H9 (cell line): Measurements from ENCODE around the gene FGF16. TPM values are rescaled to one million over a fixed set of nuclear protein-coding genes. Genes with fewer than 3 reads are reported as not detected.

ENCODE experiments used
- DNase-seq: peaks from one replicate; pipeline ENCODE4 v3.0.0-alpha.2; 2017
- H2AFZ ChIP-seq: one replicate; pipeline ENCODE4 v1.6.1; 2013; ENCODE audit warnings: mild to moderate bottlenecking, low read length, control low read depth, moderate library complexity
- H2AK5ac ChIP-seq: 2 replicates; pipeline ENCODE4 v1.6.1; 2013; ENCODE audit warnings: low read length, control low read depth, mixed read lengths; ENCODE audit not compliant: insufficient read length
- H2BK120ac ChIP-seq: one replicate; pipeline ENCODE4 v1.6.1; 2013; ENCODE audit warnings: low read depth, mild to moderate bottlenecking, low read length, control low read depth, inconsistent platforms; ENCODE audit not compliant: poor library complexity, severe bottlenecking
- H2BK12ac ChIP-seq: 2 replicates; pipeline ENCODE4 v1.6.1; 2013; ENCODE audit warnings: low read length, control low read depth, mixed read lengths, low read depth; ENCODE audit not compliant: insufficient read length
- H2BK15ac ChIP-seq: 2 replicates; pipeline ENCODE4 v1.6.1; 2013; ENCODE audit warnings: low read depth, low read length, control low read depth
- H2BK20ac ChIP-seq: one replicate; pipeline ENCODE4 v1.6.1; 2013; ENCODE audit warnings: low read depth, mild to moderate bottlenecking, low read length, control low read depth, inconsistent platforms; ENCODE audit not compliant: poor library complexity, severe bottlenecking
- H2BK5ac ChIP-seq: 2 replicates; pipeline ENCODE4 v1.6.1; 2013; ENCODE audit warnings: low read length, control low read depth, mixed read lengths; ENCODE audit not compliant: insufficient read length
- H3K14ac ChIP-seq: 2 replicates; pipeline ENCODE4 v1.6.1; 2013; ENCODE audit warnings: low read length, control low read depth; ENCODE audit not compliant: insufficient read depth
- H3K18ac ChIP-seq: 2 replicates; pipeline ENCODE4 v1.6.1; 2013; ENCODE audit warnings: low read depth, mild to moderate bottlenecking, mixed read lengths, low read length, control low read depth; ENCODE audit not compliant: insufficient read length
- H3K23ac ChIP-seq: 2 replicates; pipeline ENCODE4 v1.6.1; 2013; ENCODE audit warnings: low read length, control low read depth, mixed read lengths, low read depth; ENCODE audit not compliant: insufficient read length
- H3K23me2 ChIP-seq: 2 replicates; pipeline ENCODE4 v1.6.1; 2013; ENCODE audit warnings: low read depth, mild to moderate bottlenecking, mixed read lengths, low read length, control low read depth; ENCODE audit not compliant: insufficient read length, poor library complexity, severe bottlenecking
- H3K27ac ChIP-seq: 2 replicates; pipeline ENCODE4 v1.5.1; 2013; ENCODE audit warnings: low read length, control low read depth, mixed read lengths, low read depth; ENCODE audit not compliant: insufficient read length
- H3K27me3 ChIP-seq: 2 replicates; pipeline ENCODE4 v1.6.1; 2013; ENCODE audit warnings: low read length, control low read depth, inconsistent platforms; ENCODE audit not compliant: insufficient read depth
- H3K4ac ChIP-seq: 2 replicates; pipeline ENCODE4 v1.6.1; 2013; ENCODE audit warnings: low read depth, mild to moderate bottlenecking, control low read depth, inconsistent platforms, low read length, moderate library complexity
- H3K4me1 ChIP-seq: 2 replicates; pipeline ENCODE4 v1.6.1; 2013; ENCODE audit warnings: low read length, control low read depth, inconsistent platforms; ENCODE audit not compliant: insufficient read depth
- H3K4me2 ChIP-seq: 2 replicates; pipeline ENCODE4 v1.6.1; 2013; ENCODE audit warnings: low read length, control low read depth, mixed read lengths; ENCODE audit not compliant: insufficient read length, insufficient read depth
- H3K56ac ChIP-seq: 2 replicates; pipeline ENCODE4 v1.6.1; 2013; ENCODE audit warnings: low read depth, mild to moderate bottlenecking, mixed read lengths, low read length, control low read depth; ENCODE audit not compliant: insufficient read length
- H3K79me1 ChIP-seq: 2 replicates; pipeline ENCODE4 v1.6.1; 2013; ENCODE audit warnings: low read depth, mild to moderate bottlenecking, moderate library complexity, low read length, control low read depth, inconsistent platforms; ENCODE audit not compliant: insufficient read depth, poor library complexity, severe bottlenecking
- H3K79me2 ChIP-seq: 2 replicates; pipeline ENCODE4 v1.6.1; 2013; ENCODE audit warnings: low read length, control low read depth, inconsistent platforms; ENCODE audit not compliant: insufficient read depth
- H3K9ac ChIP-seq: 2 replicates; pipeline ENCODE4 v1.6.1; 2013; ENCODE audit warnings: low read length, control low read depth, mixed read lengths; ENCODE audit not compliant: insufficient read length; ENCODE audit errors: extremely low read depth
- H3K9me3 ChIP-seq: one replicate; pipeline ENCODE4 v1.6.1; 2013; ENCODE audit warnings: low read depth, low read length, inconsistent platforms; ENCODE audit not compliant: control insufficient read depth
- H3T11ph ChIP-seq: one replicate; pipeline ENCODE4 v1.6.1; 2013; ENCODE audit warnings: mild to moderate bottlenecking, low read length, control low read depth, inconsistent platforms
- H4K20me1 ChIP-seq: one replicate; pipeline ENCODE4 v1.6.1; 2013; ENCODE audit not compliant: control insufficient read depth, insufficient read length, insufficient read depth
- H4K5ac ChIP-seq: 2 replicates; pipeline ENCODE4 v1.6.1; 2013; ENCODE audit warnings: low read depth, mild to moderate bottlenecking, mixed read lengths, low read length, control low read depth; ENCODE audit not compliant: insufficient read length
- H4K8ac ChIP-seq: replicated peaks from 2 replicates; pipeline ENCODE4 v1.6.1; 2013; ENCODE audit warnings: low read length, control low read depth, mixed read lengths, low read depth; ENCODE audit not compliant: insufficient read length
- H4K91ac ChIP-seq: 2 replicates; pipeline ENCODE4 v1.6.1; 2013; ENCODE audit warnings: low read depth, mild to moderate bottlenecking, moderate library complexity, mixed read lengths, low read length, control low read depth; ENCODE audit not compliant: insufficient read length
- H3K27ac Mint-ChIP-seq, 3 experiments: 2 replicates in 2 of 3; 3 replicates in 1 of 3; pipeline ENCODE4 v1.8.0; 2020 to 2021; ENCODE audit warnings: mixed read lengths in 3 of 3, mild to moderate bottlenecking in 1 of 3, moderate library complexity in 1 of 3
- H3K27me3 Mint-ChIP-seq: 2 replicates; pipeline ENCODE4 v1.8.0; 2021; ENCODE audit warnings: low read depth, mild to moderate bottlenecking, moderate library complexity, mixed read lengths
- H3K36me3 Mint-ChIP-seq, 3 experiments: 2 replicates in 2 of 3; 3 replicates in 1 of 3; pipeline ENCODE4 v1.8.0; 2020 to 2021; ENCODE audit warnings: low read depth in 3 of 3, mixed read lengths in 3 of 3; ENCODE audit not compliant: insufficient read depth in 1 of 3
- H3K4me1 Mint-ChIP-seq, 2 experiments: 2 replicates each; pipeline ENCODE4 v1.8.0; 2020; ENCODE audit warnings: mixed read lengths in 2 of 2
- H3K4me3 Mint-ChIP-seq, 2 experiments: 2 replicates in 1 of 2; 3 replicates in 1 of 2; pipeline ENCODE4 v1.8.0; 2020 to 2021; ENCODE audit warnings: mild to moderate bottlenecking in 2 of 2, mixed read lengths in 2 of 2, moderate library complexity in 1 of 2
- H3K9me3 Mint-ChIP-seq, 2 experiments: 2 replicates in 1 of 2; 3 replicates in 1 of 2; pipeline ENCODE4 v1.8.0; 2020; ENCODE audit warnings: mild to moderate bottlenecking in 2 of 2, mixed read lengths in 2 of 2, moderate library complexity in 1 of 2
- WGBS: extraction: QIAGEN DNeasy Blood & Tissue Kit; methylation state at CpG from one replicate; pipeline ENCODE4 v1.1.7; 2013; ENCODE audit warnings: missing lambda C conversion rate, low lambda C conversion rate, mixed read lengths; ENCODE audit not compliant: insufficient read length; ENCODE audit errors: extremely low coverage; 5-methylcytosine and 5-hydroxymethylcytosine counted together
- long read RNA-seq: library from polyadenylated mRNA; unstranded; transcript quantifications from one replicate; pipeline ENCODE4 v2.0.0, GENCODE V29; 2020
- total RNA-seq: library from RNA; stranded (reverse); gene quantifications from 2 replicates; pipeline ENCODE4 v1.2.1, GENCODE V29; 2021
- TF ChIP-seq, protein P1 (sequence below): fragments of 200-600 bp; sonication (generic); conservative IDR thresholded peaks from 3 replicates; pipeline ENCODE4 v1.8.0; 2021; ENCODE audit warnings: antibody characterized with exemption, mild to moderate bottlenecking

Gene FGF16
- 2.8 and 3.8 TPM in 2 replicates for total RNA-seq
- long read RNA-seq, transcript FGF16-201 (3 exons, 1,650 nt): major isoform, 9 of 13 reads
- long read RNA-seq, partial matches to known transcripts: 0 of 13 reads
- long read RNA-seq, other reads (novel, unspliced or antisense): 4 of 13 reads

DNA sequence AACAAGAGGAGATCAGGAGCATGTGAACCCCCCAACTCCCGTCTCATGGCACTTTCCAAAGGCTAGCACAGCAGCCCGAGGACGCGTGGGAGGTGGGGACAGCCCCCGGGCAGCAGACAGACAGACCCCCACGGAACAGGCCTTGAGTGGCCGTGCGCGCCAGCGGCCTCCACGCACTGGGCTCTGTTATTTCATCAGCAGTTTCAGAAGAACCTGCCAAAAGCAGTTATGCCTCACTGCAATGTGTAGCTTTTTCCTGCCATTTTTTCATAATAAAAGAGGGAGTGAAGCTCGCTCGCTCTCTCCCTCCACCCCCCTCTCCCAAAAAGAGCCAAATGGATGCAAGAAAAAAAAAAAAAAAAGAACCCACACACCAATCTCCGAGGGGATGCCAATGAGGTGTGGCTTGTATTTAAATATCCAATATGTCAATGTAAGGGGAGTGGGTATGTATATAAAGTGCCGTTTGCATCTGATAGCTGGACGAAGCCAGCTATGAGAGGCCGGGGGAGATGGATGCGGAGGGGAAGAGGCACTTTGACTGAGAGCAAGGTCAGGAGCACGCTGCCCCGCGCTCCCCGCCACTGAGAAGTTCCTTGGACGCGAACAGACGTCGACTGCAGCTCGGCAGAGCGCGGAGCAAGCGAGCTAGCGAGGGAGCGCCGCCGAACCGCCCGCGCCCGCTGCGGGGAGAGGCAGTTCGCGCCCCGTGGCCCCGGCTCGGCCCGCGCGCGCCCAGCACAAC lies at the start of gene FGF16:
FGF16 (plus strand) TSS at position 482 of the 745 bp plus-strand sequence. CDS start 286 bp downstream, outside the sequence.
- Histone ChIP-seq H4K91ac (no peak within 1 kb of the TSS), H3K14ac (peak within 1 kb of the TSS; percentile 79), H3K9me3 (no peaks in the 10 kb centered on the region), H3K23ac (no peak within 1 kb of the TSS), H3K4ac (no peak within 1 kb of the TSS), H3K23me2 (peaks cover 15% of the 10 kb centered on the region), H3K4me1 (no peaks in the 10 kb centered on the region), H2BK5ac (no peak within 1 kb of the TSS), H3K79me2 (no peaks in the 10 kb centered on the region), H3T11ph (no peak within 1 kb of the TSS), H3K27me3 (no peaks in the 10 kb centered on the region), H4K5ac (no peak within 1 kb of the TSS), H4K8ac (no peak within 1 kb of the TSS), H3K79me1 (no peaks in the 10 kb centered on the region), H2BK12ac (no peak within 1 kb of the TSS), H2AFZ (no peak within 1 kb of the TSS), H2BK120ac (no peak within 1 kb of the TSS), H4K20me1 (no peaks in the 10 kb centered on the region), H3K56ac (no peak within 1 kb of the TSS), H2BK15ac (no peak within 1 kb of the TSS), H3K9ac (peak within 1 kb of the TSS; percentile 55), H3K18ac (peak within 1 kb of the TSS; percentile 77), H3K27ac (no peak within 1 kb of the TSS), H3K4me2 (peak within 1 kb of the TSS; percentile 46), H2BK20ac (no peak within 1 kb of the TSS), H2AK5ac (no peak within 1 kb of the TSS)
- peaks cover 20% of the 10 kb centered on the region for H3K27me3 Mint-ChIP-seq
- peaks cover 2 to 9% of the 10 kb centered on the region in 2 experiments; a peak in 3 of 4 replicates for H3K4me1 Mint-ChIP-seq
- H3K27ac Mint-ChIP-seq: peak within 1 kb of the TSS in 1 of 3 experiments; percentile 77; a peak in 1 of 7 replicates
- peaks cover 66 to 70% of the 10 kb centered on the region in 2 experiments for H3K9me3 Mint-ChIP-seq
- DNase-seq: peak; percentile 37
- H3K4me3 Mint-ChIP-seq: peak within 1 kb of the TSS; percentile 71 to 77
- TF ChIP-seq, protein P1, sequence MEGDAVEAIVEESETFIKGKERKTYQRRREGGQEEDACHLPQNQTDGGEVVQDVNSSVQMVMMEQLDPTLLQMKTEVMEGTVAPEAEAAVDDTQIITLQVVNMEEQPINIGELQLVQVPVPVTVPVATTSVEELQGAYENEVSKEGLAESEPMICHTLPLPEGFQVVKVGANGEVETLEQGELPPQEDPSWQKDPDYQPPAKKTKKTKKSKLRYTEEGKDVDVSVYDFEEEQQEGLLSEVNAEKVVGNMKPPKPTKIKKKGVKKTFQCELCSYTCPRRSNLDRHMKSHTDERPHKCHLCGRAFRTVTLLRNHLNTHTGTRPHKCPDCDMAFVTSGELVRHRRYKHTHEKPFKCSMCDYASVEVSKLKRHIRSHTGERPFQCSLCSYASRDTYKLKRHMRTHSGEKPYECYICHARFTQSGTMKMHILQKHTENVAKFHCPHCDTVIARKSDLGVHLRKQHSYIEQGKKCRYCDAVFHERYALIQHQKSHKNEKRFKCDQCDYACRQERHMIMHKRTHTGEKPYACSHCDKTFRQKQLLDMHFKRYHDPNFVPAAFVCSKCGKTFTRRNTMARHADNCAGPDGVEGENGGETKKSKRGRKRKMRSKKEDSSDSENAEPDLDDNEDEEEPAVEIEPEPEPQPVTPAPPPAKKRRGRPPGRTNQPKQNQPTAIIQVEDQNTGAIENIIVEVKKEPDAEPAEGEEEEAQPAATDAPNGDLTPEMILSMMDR: no peak
- no CpG with 5 or more reads among the region's 48 CpGs for WGBS
- peaks cover 0 to 10% (median 3%) of the 10 kb centered on the region in 3 experiments; a peak in 4 of 7 replicates for H3K36me3 Mint-ChIP-seq
